Activated T-cell treated with anti-CD3 and anti-CD28 coated beads, Interleukin-2, amount 50 U/mL, for 1 hour (primary cell): ENCODE results near the gene TNRC6B.
"Not testable (repeated sequence)": the region's sequence is repeated elsewhere in the genome, so short reads cannot be mapped to it uniquely, and the experiment has no call there.

Experiments
- DNase-seq: peaks from one replicate; pipeline ENCODE4 v3.0.0-alpha.2; 2020

TNRC6B gene

GRCh38 chr22:40182231-40182835 is 4.6 kb downstream of the TNRC6B start:
- DNase-seq = no peak

DNA sequence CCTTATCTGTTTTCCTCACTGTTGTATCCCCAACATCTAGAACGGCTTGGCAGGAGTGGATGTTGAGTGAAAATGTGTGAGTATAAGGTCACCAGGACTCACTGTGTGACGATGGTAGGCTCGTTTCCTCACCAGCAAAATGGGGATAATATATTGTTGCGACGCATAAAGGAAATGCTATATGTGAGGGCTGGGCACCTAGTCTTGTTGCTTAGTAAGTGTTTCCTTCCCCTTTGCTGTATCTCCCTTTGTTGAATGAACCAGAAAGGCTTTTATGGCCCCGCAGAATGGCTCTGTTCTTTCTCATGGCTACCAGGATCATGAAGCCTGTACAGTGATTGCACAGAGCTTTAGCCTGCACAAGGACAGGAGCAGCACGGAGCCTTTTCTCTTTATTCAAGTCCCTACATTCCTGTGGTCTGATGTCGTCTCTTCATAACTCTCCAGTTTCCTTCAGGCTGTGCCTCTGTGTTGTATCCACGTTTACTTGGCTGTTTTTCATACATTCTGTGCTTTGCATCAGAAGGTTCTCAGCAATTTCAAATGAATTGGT is 5.4 kb downstream of the TNRC6B start:
- no peak for DNase-seq

- DNase-seq = not testable (repeated sequence)
These were observed 5.9 kb downstream of the TNRC6B start for GRCh38 chr22:40183603-40184002.

DNA sequence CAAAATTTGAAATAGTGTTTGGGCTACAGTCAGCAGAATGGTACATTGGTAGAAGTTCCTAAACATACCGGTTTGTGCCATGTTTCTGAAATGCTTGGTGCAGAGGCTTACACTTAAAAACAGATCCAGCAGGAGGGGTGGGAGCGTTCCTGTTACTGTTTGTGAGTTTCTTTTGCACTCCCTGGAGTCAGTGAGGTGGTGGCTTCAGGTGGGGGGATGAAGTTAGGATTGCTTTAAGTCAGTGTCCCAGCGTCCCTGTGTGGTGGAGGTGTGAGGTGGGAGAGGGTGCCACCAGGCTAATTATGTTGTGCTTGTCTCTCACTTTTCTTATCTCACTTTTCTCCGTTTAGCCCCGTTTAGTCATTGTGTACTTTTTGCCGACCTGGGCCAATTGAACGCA is 9.7 kb downstream of the TNRC6B start:
- DNase-seq = no peak

DNA sequence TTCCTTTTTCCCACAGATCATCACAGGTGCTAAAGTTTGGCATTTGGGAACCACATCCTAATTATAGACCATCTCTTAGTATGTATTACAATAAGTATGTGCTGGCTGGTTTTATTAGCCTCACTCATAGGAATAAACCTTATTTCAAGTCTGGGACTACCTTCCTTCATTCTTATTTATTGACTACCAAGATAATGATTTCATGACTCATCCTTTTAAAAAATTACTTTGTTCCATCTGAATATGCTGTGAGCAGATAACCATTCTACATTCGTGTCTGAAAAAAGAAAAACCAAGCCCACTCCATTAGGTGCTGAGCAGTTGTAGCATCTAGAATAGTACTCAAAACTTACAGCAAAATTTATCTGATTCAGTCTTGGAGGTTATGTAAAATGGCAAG is 12.3 kb downstream of the TNRC6B start:
- DNase-seq = no peak

DNA sequence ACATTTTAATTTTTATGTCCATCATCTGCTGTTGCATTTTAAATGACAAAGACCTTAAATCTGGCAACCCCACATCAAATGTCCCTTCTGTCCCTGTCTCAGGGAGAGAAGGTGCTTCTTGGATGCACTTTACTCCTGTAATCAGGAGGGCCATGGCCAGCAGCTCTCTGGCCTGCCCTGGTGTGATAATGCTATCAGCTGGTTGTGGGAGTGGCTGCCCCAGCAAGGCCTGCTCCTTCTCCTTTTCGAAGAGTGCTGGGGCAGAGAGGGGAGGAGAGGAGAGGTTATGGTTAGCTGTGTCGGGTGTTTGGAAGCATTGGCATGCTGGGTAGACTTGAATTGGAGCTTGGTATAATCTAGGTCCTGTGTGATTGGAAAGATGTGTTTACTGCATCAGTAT is 12.8 kb downstream of the TNRC6B start:
- DNase-seq = no peak

GRCh38 chr22:40193429-40194421 is 16.0 kb downstream of the TNRC6B start:
- DNase-seq = no peak

DNA sequence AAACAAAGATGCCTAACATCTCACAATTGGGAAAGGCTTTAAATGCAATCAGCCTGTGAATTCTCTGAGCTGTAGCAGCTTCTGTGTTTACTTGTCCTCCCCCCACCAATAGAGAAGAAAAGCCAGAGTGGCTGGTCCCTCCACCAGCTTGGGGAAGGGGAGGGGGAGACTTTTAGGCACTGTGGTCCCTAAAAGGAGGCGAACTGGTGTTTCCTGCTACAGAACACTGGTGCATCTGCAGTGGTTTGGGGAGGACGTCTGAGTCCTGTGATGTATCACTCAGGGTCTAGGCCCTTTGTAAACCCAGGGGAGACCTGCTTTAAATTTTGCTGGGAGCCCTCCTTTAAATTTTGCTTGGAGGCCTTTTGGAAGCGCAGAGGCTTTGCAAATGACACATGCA is 16.9 kb downstream of the TNRC6B start:
- DNase-seq = no peak

- DNase-seq = no peak
These were observed 19.1 kb downstream of the TNRC6B start for GRCh38 chr22:40196628-40197360.

GRCh38 chr22:40197421-40197820 is 19.7 kb downstream of the TNRC6B start:
- DNase-seq = not testable (repeated sequence)

DNA sequence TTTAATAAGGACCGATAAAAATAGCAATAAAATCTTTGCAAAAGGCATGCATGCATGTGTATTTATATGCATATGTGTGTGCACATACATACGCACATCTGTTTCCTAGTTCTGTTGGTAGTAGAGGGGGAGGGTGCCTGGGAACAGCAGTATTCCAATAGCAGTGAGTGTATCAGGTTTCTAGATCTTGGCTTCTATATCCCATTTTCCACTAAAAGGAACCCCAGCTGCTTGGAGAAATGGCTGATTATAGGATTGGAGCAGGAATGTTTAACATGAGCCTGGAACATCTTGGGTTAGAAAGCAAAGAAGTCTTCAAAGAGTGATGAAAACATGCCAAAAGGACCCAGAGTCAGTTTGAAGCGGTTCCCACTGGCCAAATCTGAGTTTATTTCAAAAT is 21.0 kb downstream of the TNRC6B start:
- DNase-seq = no peak

GRCh38 chr22:40199223-40199622 is 21.5 kb downstream of the TNRC6B start:
- DNase-seq = no peak

GRCh38 chr22:40199852-40200251 is 22.1 kb downstream of the TNRC6B start:
- DNase-seq = no peak

DNA sequence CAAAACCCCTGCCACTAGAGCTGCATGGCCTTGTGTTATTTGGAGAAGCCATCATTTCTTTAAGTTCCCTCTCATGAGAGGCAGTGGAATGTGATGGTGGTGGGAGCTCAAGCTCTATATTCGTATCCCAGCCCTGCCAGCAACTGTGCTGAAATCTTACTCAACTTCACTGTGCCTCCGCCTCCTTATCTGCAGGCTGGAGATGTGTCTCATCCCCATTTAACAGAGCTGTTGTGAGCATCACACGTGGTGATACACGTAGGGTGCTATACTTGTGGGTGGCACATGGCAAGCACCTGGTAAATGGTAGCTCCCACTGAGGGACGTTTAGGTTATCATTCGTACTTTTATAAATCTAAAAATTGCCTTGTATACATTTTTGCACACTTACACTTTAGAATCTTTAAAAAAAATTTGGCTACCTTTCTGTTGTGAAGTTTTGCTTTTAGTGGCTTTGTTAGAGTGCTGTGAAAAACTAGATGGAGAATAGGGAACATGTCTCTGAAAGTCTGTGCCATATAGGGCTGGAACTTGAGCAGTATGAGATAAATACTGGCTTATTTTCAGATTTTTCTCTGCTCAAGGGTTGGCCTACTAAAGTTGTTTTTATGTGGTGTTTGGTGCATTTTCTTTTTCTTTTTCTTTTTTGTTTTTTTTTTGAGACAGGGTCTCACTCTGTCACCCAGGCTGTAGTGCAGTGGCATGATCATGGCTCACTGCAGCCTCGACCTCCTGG is 23.2 kb downstream of the TNRC6B start:
- DNase-seq = no peak

- DNase-seq = no peak
These were observed 24.7 kb downstream of the TNRC6B start for GRCh38 chr22:40202225-40202944.

DNA sequence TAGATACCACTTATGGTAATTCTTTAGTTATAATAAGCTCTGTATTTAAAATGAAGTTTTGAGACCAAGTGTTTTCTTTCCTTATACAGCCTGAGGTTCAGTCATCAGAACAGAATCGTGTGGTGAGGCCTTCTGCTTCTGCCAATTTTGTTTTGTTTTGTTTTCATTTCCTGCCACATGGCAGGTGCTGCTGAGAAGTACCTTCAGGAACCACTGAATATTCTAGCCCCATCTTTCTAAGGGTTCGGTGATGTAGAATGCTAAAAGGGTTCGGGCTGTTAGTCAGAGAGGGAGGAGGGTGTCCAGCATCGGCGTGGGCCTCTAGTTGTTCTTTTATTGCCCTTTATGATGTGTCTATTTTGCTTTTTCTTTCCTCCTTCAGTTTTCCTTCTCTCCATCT is 25.8 kb downstream of the TNRC6B start:
- no peak for DNase-seq

DNA sequence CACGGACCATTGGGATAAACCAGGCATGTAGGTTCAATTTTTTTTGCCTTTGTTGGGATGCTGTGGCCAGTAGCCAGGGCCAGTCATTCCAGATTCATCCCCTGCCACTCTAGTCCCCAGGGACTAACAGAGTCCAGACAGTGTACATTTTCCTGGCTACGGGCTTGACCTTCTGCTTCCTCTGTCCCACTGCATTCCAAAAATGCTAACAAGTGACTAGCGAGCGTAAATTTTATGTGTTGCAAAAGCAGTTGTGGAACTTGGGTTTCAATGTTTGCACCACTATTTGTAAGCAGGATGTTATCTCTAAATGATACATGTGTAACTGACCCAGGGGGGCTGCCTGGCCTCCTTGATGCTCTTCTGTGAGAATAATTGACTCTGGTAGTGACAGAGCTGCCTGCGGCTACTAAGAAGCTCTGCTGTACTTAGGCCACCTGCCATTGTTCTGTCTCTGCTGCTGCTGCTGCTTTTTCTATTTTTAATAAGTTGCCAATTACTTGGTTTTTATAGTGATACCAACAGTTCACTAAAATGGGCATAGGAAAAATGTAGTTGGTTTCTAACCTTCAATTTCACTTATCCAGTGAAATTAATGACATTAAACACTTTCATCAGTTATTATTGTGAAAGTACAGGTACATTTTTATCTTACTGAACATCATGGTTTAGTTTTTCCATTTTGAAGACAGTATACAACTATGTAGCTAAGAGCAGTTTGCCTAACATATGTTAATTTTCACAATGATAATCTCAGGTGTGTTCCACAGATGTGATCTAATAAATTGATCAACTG is 26.8 kb downstream of the TNRC6B start:
- no peak for DNase-seq

GRCh38 chr22:40206561-40206960 is 28.8 kb downstream of the TNRC6B start:
- no peak for DNase-seq

- no peak for DNase-seq
These were observed 33.1 kb downstream of the TNRC6B start for GRCh38 chr22:40210818-40211217.

- no peak for DNase-seq
These were observed 33.8 kb downstream of the TNRC6B start for GRCh38 chr22:40211476-40212054.

DNA sequence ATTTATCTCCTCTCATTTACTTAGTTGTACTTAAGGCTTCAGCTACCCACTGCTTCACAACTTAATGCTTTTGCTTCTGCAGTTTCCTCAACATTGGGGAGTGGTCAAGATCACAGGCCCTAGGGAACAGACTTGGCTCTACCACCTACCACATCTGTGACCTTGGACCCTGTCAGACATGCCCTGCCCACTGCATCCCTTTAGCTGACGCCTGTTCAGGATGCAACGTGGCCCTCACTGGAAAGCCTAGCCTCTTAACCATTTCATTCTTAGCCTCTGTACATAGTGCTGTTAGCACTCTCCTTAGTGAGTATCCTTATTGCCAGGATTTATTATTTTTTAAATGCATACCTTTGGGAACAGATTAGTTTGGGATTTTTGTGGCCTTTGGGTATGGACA is 34.4 kb downstream of the TNRC6B start:
- DNase-seq = no peak
